ENCODE results near the gene PKN3.
A peak's percentile ranks its signal among the peaks of the same experiment; 100 is the strongest.

PKN3 gene

GRCh38 chr9:128718475-128718874 is 16.2 kb downstream of the PKN3 start:
- DNase-seq, result no peak

DNA sequence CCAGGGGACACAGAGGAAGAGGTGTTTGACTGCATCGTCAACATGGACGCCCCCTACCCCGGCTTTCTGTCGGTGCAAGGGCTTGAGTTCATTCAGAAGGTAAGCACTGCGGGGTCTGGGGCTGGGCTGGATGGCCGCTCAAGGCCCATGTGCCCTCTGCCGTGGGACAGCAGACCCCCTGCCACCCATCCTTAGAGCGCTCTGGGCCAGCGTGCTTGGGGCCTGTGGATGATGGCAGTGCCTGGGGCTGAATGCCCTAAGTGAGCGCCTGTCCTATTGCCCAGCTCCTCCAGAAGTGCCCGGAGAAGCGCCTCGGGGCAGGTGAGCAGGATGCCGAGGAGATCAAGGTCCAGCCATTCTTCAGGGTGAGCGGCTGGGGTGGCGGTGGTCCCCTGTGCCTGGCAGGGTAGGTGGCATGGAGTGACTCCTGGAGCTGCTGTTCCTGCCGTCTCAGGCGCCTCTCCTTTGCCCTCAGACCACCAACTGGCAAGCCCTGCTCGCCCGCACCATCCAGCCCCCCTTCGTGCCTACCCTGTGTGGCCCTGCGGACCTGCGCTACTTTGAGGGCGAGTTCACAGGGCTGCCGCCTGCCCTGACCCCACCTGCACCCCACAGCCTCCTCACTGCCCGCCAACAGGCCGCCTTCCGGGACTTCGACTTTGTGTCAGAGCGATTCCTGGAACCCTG is 17.8 kb downstream of the PKN3 start:
- DNase-seq, result no peak

- DNase-seq, result no peak
Measured at GRCh38 chr9:128720841-128721486, 18.7 kb downstream of the PKN3 start.

- no peak for DNase-seq
Measured at GRCh38 chr9:128721487-128722010, 19.2 kb downstream of the PKN3 start.

DNA sequence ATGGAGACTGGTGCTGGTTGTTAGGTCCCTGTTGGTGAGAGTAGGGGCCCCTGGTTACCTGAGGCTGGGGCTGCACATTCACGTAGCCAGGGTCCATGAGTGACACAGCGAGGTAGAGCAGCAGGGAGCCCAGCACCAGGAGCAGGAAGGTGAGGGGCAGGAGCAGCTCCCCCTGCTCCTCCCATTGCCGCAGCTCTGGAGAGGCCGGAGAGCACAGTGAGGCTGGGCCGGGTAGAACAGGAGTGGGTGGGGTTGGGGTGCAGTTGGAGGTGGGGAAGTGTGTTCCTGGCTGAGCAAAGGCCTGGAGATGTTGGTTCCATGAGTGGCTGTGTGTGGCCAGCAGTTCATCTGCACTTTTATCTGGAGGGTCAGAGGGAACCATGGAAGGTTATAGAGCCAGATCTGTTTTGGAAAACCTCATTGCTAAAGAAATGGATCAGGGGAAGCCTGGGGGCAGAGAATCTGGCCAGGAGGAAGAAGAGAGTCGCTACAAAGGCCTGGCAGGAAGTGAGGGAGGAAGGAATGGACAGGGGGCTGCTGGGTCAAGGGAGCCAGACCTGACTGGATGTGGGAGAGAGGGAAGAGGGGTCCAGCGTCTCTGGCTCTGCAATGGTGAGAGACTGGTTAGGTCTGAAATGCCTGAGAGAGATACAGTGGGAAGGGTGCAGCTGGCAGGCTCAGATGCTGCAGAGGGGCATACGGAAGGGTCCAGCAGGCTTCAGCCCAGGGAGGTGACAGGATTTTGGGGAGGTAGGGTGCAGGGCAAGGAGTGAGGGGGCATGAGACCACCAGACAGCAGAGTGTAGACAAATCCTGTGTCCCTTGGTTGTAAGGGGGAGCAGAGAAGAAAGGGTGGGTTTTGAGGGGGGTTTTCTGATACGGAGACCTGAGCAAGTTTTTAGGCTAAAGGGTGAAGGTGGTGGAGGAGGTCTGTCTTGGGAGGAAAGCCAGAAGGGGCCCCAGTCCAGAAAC is 20.4 kb downstream of the PKN3 start:
- no peak for DNase-seq

DNA sequence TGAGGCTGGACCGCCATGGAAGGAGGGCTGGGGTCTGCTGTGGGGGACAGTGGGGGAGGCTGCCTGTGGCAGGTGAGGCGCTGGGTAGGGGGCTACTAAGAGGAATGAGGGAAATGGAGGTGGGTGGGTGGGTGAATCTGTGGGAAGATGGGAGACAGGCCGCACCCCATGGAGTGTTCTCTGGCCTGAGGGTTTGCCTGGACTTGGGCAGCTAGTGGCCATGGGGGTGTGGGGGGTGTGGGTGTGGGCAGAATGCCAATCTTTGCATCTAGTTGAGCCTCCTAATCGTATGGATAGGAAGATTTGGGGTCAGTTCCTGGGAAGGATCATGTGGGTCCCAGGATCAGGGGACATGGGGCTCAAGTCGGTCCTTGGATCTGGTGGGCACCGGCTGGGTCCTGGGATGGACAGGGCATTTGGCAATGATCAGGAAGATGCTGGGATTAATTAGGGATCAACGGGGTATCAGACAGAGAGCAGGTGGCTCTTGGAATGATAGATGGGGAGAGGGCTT is 21.1 kb downstream of the PKN3 start:
- DNase-seq, result no peak

DNA sequence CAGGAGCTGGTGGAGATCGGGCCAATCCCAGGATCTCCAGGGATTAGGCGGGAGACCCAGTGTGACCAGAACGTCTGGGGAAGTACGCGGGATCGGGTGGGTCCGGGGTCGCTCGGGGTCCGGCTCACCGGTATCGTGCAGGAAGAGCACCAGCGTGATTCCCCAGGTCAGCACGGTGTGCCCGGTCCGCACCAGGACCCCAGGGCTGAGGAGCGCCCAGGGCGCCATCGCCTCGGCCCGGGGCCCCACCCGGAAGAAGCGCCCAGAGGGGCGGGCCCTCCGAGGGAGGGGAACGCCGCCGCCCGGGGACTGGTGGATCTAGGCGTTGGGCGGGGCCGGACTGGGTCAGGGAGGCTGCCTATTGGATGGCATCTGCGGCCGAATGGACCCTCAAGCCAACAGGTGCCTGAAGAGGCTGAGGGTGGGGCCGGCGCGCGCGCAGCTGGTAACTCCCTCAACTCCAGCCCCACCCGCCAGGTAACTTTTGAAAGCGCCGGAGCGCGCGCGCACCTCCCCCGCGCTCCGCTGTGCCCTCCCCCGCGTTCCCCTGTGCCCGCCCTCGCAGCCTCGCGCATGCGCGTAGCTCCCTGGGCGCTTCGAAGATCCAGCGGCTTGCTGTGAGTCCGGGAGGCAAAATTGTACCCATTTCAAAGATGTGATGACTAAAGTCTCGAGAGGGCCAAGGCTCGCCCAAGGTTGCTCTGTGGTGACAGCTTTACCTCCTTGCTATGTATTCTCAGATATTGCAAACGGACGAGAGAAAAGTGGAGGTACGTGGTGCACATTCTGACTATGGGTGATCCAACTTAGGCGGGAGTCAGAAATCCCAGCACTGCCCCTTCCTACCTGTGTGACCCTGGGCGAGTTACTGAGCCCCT is 21.8 kb downstream of the PKN3 start, which contains the start of gene ZDHHC12:
Gene ZDHHC12, minus strand, starts transcription at position 262 of the 878 bp plus-strand sequence. Its CDS starts 34 bp downstream, at position 228.
- DNase-seq, result peak; percentile 94

GRCh38 chr9:128724744-128725211 is 22.5 kb downstream of the PKN3 start:
- DNase-seq, result peak; percentile 97

- DNase-seq, result no peak
Measured at GRCh38 chr9:128727640-128728248, 25.4 kb downstream of the PKN3 start.

- DNase-seq, result no peak
Measured at GRCh38 chr9:128728298-128728697, 26.0 kb downstream of the PKN3 start.

GRCh38 chr9:128729302-128729701 is 27.0 kb downstream of the PKN3 start:
- peak; percentile 95 for DNase-seq

DNA sequence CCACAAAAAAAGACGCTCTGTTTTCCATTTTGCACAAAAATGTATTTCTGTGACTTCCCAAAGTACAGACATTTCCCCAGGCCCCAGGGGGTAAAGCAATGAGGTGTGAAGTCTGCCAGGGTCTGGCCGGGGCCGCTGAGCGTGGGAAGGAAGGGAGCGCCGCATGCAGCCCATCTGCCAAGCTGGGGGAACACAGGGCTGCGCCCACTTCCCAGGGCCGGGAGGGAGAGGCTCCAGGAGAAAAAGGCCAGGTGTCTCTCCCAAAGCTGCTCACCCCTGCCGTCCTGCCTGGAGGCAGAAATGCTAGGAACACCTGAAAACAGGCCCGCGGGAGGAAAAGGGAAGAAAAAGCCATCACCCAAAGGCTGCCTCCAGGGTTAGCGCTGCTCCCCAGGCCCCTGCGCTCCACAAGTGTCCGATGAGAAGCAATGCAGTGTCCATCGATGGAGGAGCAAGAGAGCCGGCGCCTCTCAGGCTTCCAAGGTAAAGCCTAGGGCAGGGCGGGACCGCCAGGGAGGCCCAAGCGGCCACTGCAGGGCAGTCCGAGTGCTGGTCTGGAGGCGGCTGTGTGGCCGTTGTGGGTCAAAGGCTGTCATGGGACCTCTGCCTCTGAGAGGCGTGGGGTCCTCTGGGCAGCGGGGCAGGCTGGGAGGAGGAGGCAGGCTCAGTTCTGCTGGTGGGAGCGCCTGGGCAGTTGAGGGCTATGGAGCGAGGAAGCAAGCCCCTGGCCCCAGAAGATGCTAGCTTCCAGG is 27.6 kb downstream of the PKN3 start:
- peak; percentile 47 for DNase-seq

DNA sequence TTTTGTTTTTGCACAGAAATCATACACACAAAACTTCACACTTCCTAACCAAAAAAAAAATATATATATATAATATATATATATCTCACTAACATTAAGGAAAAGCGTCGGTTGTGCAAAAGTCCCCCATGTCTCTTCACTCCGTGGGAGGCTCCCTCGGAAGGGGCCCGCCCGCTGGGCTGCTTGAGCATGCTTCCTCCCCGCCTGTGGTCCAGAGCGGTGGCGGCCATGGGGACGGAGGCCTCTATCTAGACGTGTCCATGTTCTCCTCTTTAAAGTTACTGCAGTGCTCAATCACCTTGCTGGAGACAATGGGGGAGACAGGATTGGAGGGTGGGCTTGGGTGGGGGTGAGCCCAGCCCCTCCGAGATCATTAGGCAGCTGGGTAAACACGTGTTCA is 28.8 kb downstream of the PKN3 start:
- DNase-seq, result no peak

- no peak for DNase-seq
Measured at GRCh38 chr9:128731691-128732090, 29.4 kb downstream of the PKN3 start.

- DNase-seq, result no peak
Measured at GRCh38 chr9:128732576-128732975, 30.3 kb downstream of the PKN3 start.

DNA sequence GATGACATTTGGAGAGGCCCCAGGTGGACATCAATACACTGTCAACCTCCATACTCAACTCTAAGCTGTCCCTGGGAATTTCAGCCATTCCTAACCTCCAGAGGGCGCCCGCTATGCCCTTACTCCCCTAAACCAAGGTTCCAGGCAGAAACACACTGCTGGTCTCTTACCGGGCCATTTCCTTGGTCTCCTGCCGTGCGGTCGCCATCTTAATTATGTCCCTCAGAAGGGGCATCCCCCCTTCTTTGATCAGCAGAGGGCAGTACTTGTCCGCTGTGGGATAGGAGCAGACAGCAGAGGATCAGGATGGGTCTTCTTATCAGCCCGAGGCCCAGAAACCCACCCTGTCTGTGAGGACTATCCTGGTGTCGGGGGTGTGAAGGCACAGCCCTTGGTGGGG is 31.0 kb downstream of the PKN3 start:
- DNase-seq, result peak; percentile 93

- no peak for DNase-seq
Measured at GRCh38 chr9:128735373-128735772, 33.1 kb downstream of the PKN3 start.

DNA sequence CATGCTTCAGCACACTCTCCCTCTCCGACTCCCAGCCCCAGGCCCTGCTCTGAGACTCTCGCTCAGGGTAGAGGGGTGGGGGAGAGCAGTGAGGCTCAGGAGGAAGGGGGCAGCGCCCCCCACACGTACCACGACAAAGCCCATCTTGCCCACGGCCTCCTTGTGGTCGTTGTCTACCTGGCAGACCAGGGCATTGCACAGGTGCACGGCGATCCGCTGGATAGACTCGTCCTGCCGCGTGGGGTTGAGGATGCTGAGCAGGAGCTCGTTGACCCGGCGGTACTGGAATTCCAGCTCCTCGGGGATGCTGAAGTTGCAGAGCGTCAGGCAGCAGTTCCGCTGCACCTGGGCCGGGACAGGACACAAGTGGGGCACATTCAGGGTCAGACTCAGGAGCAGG is 40.1 kb downstream of the PKN3 start:
- no peak for DNase-seq

DNA sequence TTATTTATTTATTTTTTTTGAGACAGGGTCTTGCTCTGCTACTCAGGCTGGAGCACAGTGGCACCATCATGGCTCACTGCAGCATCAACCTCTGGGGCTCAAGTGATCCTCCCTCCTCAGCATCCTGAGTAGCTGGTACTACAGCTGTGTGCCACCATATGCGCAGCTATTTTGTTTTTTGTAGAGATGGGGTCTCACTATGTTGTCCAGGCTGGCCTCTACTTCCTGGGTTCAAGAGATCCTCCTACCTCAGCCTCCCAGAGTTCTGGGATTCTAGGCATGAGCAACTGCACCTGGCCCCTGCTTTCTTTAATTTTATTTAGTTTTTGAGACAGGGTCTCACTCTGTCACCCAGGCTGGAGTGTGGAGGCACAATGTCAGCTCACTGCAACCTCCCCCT is 41.1 kb downstream of the PKN3 start:
- DNase-seq, result no peak

GRCh38 chr9:128747241-128747640 is 44.9 kb downstream of the PKN3 start:
- DNase-seq, result no peak

Data from NCI-H524 treated with DMSO at 0.1 percent for 48 hours (cell line).